DOHH2 (cell line): Measurements from ENCODE around the gene TMEM269.

Experiments used
- EZH2phosphoT487 ChIP-seq: fragments of 200-600 bp; sonication (generic); IDR thresholded peaks from 2 replicates; pipeline ENCODE4 v1.6.1; 2017; ENCODE audit warnings: borderline replicate concordance, mild to moderate bottlenecking, antibody characterized with exemption, low read length, moderate library complexity, mixed read lengths
- TF ChIP-seq, protein P1 (sequence below): fragments of 200-600 bp; sonication (generic); IDR thresholded peaks from one replicate; pipeline ENCODE4 v1.5.1; 2014; ENCODE audit warnings: antibody characterized with exemption, mild to moderate bottlenecking, low read depth, low read length; ENCODE audit not compliant: poor library complexity, severe bottlenecking

DNA sequence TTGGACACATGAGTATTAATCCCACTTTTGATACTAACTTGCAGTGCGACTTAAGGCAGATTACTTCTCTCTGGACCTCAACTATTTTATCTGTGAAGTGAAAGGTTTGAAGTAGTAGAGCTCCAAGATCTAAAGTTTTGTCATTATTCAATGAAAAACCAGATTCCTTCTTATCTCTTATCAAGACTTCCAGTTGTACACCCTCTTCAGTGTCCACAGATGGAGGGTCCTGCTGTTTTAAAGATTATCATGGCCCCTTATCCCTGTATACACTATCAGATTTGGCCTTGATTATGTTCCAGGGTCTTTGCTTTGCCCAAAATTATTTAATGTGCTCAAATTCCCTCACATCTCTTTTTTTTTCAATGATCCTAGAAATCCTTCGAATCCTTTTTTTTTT is 16.6 kb upstream of the TMEM269 start:
- TF ChIP-seq, protein P1, sequence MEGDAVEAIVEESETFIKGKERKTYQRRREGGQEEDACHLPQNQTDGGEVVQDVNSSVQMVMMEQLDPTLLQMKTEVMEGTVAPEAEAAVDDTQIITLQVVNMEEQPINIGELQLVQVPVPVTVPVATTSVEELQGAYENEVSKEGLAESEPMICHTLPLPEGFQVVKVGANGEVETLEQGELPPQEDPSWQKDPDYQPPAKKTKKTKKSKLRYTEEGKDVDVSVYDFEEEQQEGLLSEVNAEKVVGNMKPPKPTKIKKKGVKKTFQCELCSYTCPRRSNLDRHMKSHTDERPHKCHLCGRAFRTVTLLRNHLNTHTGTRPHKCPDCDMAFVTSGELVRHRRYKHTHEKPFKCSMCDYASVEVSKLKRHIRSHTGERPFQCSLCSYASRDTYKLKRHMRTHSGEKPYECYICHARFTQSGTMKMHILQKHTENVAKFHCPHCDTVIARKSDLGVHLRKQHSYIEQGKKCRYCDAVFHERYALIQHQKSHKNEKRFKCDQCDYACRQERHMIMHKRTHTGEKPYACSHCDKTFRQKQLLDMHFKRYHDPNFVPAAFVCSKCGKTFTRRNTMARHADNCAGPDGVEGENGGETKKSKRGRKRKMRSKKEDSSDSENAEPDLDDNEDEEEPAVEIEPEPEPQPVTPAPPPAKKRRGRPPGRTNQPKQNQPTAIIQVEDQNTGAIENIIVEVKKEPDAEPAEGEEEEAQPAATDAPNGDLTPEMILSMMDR: no peak
- TF ChIP-seq EZH2phosphoT487: no peak
